A549 (cell line): Measurements from ENCODE around the gene SLC7A10. TPM values are rescaled to one million over a fixed set of nuclear protein-coding genes. Genes with fewer than 3 reads are reported as not detected.

Experiments
- ATAC-seq, 2 experiments: fragments of 200-7000 bp in 1 of 2; fragments of >200 bp in 1 of 2; cut with Nextera tagmentation in 1 of 2; cut with Tn5 transposase in 1 of 2; 3 replicates each; pipeline versions ENCODE4 v1.8.0 to v1.9.1; 2018 to 2020; ENCODE audit warnings: mild to moderate bottlenecking in 1 of 2, moderate library complexity in 1 of 2
- CTCF ChIA-PET: fragments of 300-600 bp; sonication (Branson Sonifier 250); formaldehyde crosslinking; extraction: SDS; loops from one replicate; lab custom pipeline; 2021; ENCODE audit warnings: antibody characterized with exemption, inconsistent platforms; lab: Yijun Ruan, JAX
- POLR2A ChIA-PET: fragments of 350-600 bp; formaldehyde crosslinking; extraction: SDS; loops from one replicate; lab custom pipeline; 2021; ENCODE audit warnings: antibody characterized with exemption, inconsistent platforms; lab: Yijun Ruan, JAX
- DNase-seq, 2 experiments: peaks; one replicate each; pipeline versions ENCODE4 v3.0.0 to v3.0.0-alpha.2; 2011 to 2016; ENCODE audit warnings: low read depth in 1 of 2, low spot score in 1 of 2
- FAIRE-seq: peaks from 2 replicates; lab custom pipeline; 2011; peaks lifted over from hg19 to GRCh38; lab: Jason Lieb, UNC
- H3K27ac ChIP-seq, 2 experiments: fragments of >200 bp; sonication (Bioruptor Twin); formaldehyde crosslinking; 3 replicates each; pipeline ENCODE4 v1.5.1; 2016 to 2017
- H3K4me1 ChIP-seq: fragments of >200 bp; sonication (Bioruptor Twin); formaldehyde crosslinking; 3 replicates; pipeline ENCODE4 v1.6.1; 2016
- H3K4me2 ChIP-seq: fragments of >200 bp; sonication (Bioruptor Twin); formaldehyde crosslinking; 3 replicates; pipeline ENCODE4 v1.6.1; 2016
- H3K4me3 ChIP-seq: fragments of >200 bp; sonication (Bioruptor Twin); formaldehyde crosslinking; 3 replicates; pipeline ENCODE4 v1.5.1; 2016
- H3K9me3 ChIP-seq: fragments of >200 bp; sonication (Bioruptor Twin); formaldehyde crosslinking; 3 replicates; pipeline ENCODE4 v1.6.1; 2016
- CBX8 ChIP-seq: fragments of 200-600 bp; sonication (generic); IDR thresholded peaks from 2 replicates; pipeline ENCODE4 v1.6.1; 2016
- CEBPB ChIP-seq, 2 experiments: fragments of >200 bp in 1 of 2; sonication (Bioruptor Twin) in 1 of 2; formaldehyde crosslinking in 1 of 2; IDR thresholded peaks; 2 replicates each; pipeline ENCODE4 v1.6.1; 2012 to 2016
- CTCF ChIP-seq: fragments of >200 bp; sonication (Bioruptor Twin); formaldehyde crosslinking; IDR thresholded peaks from 3 replicates; pipeline ENCODE4 v1.5.1; 2016
- E2F6 ChIP-seq: IDR thresholded peaks from 2 replicates; pipeline ENCODE4 v1.6.1; 2012; ENCODE audit warnings: low read depth, borderline replicate concordance
- EHF ChIP-seq: fragments of 250-450 bp; sonication (Bioruptor Pico); IDR thresholded peaks from 2 replicates; pipeline ENCODE4 v1.5.0; 2020; ENCODE audit warnings: mild to moderate bottlenecking
- ESRRA ChIP-seq: fragments of 150-350 bp; IDR thresholded peaks from 2 replicates; pipeline ENCODE4 v1.6.1; 2014; ENCODE audit warnings: mild to moderate bottlenecking, low read length, borderline replicate concordance
- FOXS1 ChIP-seq: fragments of 250-450 bp; sonication (Bioruptor Pico); IDR thresholded peaks from 2 replicates; pipeline ENCODE4 v1.5.0; 2020; ENCODE audit warnings: mild to moderate bottlenecking, moderate library complexity
- HDAC2 ChIP-seq: fragments of 200-600 bp; sonication (generic); IDR thresholded peaks from 2 replicates; pipeline ENCODE4 v1.6.1; 2016
- HOXA7 ChIP-seq: fragments of 250-450 bp; sonication (Bioruptor Pico); IDR thresholded peaks from 2 replicates; pipeline ENCODE4 v1.5.0; 2020; ENCODE audit warnings: mild to moderate bottlenecking, moderate library complexity
- JUN ChIP-seq, 2 experiments: fragments of >200 bp; sonication (Bioruptor Twin); formaldehyde crosslinking; IDR thresholded peaks; 2 replicates in 1 of 2; 3 replicates in 1 of 2; pipeline ENCODE4 v1.6.1; 2016 to 2017
- JUNB ChIP-seq: fragments of >200 bp; sonication (Bioruptor Twin); formaldehyde crosslinking; IDR thresholded peaks from 2 replicates; pipeline ENCODE4 v1.6.1; 2016
- KDM5A ChIP-seq: fragments of 200-600 bp; sonication (generic); IDR thresholded peaks from 2 replicates; pipeline ENCODE4 v1.6.1; 2016; ENCODE audit warnings: antibody characterized with exemption, mild to moderate bottlenecking
- MAFK ChIP-seq: fragments of 450-650 bp; IDR thresholded peaks from 2 replicates; pipeline ENCODE4 v1.6.1; 2014; ENCODE audit not compliant: partially characterized antibody
- PBX3 ChIP-seq: IDR thresholded peaks from 2 replicates; pipeline ENCODE4 v1.6.1; 2012
- POLR2A ChIP-seq: IDR thresholded peaks from 2 replicates; pipeline ENCODE4 v1.6.1; 2012; ENCODE audit warnings: mild to moderate bottlenecking, low read length
- POLR2AphosphoS2 ChIP-seq: conservative IDR thresholded peaks from 2 replicates; pipeline ENCODE4 v1.6.1; 2012; ENCODE audit warnings: low read length, improper control_type of control experiment, inconsistent platforms
- RAD21 ChIP-seq, 2 experiments: fragments of >200 bp in 1 of 2; sonication (Bioruptor Twin) in 1 of 2; formaldehyde crosslinking in 1 of 2; IDR thresholded peaks in 1 of 2; conservative IDR thresholded peaks in 1 of 2; 2 replicates in 1 of 2; 3 replicates in 1 of 2; pipeline ENCODE4 v1.6.1; 2012 to 2018; ENCODE audit warnings: inconsistent platforms in 1 of 2
- REST ChIP-seq: fragments of 200-600 bp; sonication (generic); IDR thresholded peaks from 2 replicates; pipeline ENCODE4 v1.6.1; 2016; ENCODE audit warnings: antibody characterized with exemption, mild to moderate bottlenecking, moderate library complexity
- RNF2 ChIP-seq: fragments of 200-600 bp; sonication (generic); IDR thresholded peaks from 2 replicates; pipeline ENCODE4 v1.6.1; 2016; ENCODE audit warnings: low read depth, mild to moderate bottlenecking, antibody characterized with exemption, moderate library complexity, borderline replicate concordance
- SREBF2 ChIP-seq: fragments of 450-650 bp; IDR thresholded peaks from 2 replicates; pipeline ENCODE4 v1.6.1; 2014; ENCODE audit warnings: mild to moderate bottlenecking, moderate library complexity
- TFCP2L1 ChIP-seq: fragments of 250-450 bp; sonication (Bioruptor Pico); IDR thresholded peaks from 2 replicates; pipeline ENCODE4 v1.5.0; 2021; ENCODE audit warnings: mild to moderate bottlenecking
- ZC3H11A ChIP-seq: fragments of 450-650 bp; IDR thresholded peaks from 2 replicates; pipeline ENCODE4 v1.6.1; 2014; ENCODE audit warnings: antibody characterized with exemption, mild to moderate bottlenecking
- WGBS: methylation state at CpG from one replicate; pipeline ENCODE4 v1.1.6; 2017; ENCODE audit errors: missing lambda C conversion rate; 5-methylcytosine and 5-hydroxymethylcytosine counted together
- polyA plus RNA-seq, 4 experiments: library from polyadenylated mRNA; depleted of rRNA in 3 of 4; stranded (reverse); fragments of >200 nt; fragmentation: RNase III in 1 of 4; extraction: RNeasy Plus Mini Kit Qiagen cat#74134 plus additional on column Dnase treatment in 1 of 4; gene quantifications; 2 replicates in 3 of 4; 3 replicates in 1 of 4; pipeline ENCODE4 v1.2.3, GENCODE V29; 2011 to 2017

Gene SLC7A10
- polyA plus RNA-seq, 2 of the 4 experiments (the other 2 are of a cell fraction): 0.05 to 0.26 TPM

GRCh38 chr19:33208904-33209849 lies 16.5 kb downstream of the SLC7A10 start (continued):
- TF ChIP-seq E2F6: no peak
- TF ChIP-seq, all 56 proteins: peak for 0

- no peak overlapping the region for H3K4me3 ChIP-seq
- 81% methylated on average over 11 of the region's 11 CpGs for WGBS
- DNase-seq (no peak), FAIRE-seq (peak; percentile 7)
- no peak overlapping the region for H3K27ac ChIP-seq
- H3K4me2 ChIP-seq: no peak overlapping the region
- no peak for TF ChIP-seq JUNB
- TF ChIP-seq CTCF: no peak
- TF ChIP-seq ZC3H11A: no peak
- TF ChIP-seq EHF (CRISPR knock-in tag): no peak
- no peak for TF ChIP-seq HOXA7
- no peak for TF ChIP-seq TFCP2L1 (CRISPR knock-in tag)
- TF ChIP-seq FOXS1: no peak
- no peak for TF ChIP-seq KDM5A
- TF ChIP-seq PBX3: no peak
- TF ChIP-seq POLR2AphosphoS2: no peak
- TF ChIP-seq CBX8: no peak
- no peak for TF ChIP-seq JUN (IDR thresholded peaks at IDR 0.05)
- TF ChIP-seq, all 56 proteins: peak for 0
- Histone ChIP-seq H3K4me1 (no peaks in the 10 kb centered on the region), H3K9me3 (no peaks in the 10 kb centered on the region)
- ATAC-seq: no peak
- CTCF ChIA-PET: interaction anchor here (0.7 to 7.5 kb wide), 11 partner anchors 11 to 587 kb away, joined by 3 to 44 read pairs (median 5); no protein-coding TSS in a partner anchor
- POLR2A ChIA-PET: interaction anchor here (0.6 kb wide), 1 partner anchor 94 kb away, joined by 3 read pairs; the partner anchor contains the start of gene CEBPA
Measured at GRCh38 chr19:33208371-33208895, 17.2 kb downstream of the SLC7A10 start.

GRCh38 chr19:33207903-33208302 lies 17.7 kb downstream of the SLC7A10 start:
- 92% methylated on average over 9 of the region's 9 CpGs for WGBS
- TF ChIP-seq RAD21 (conservative IDR thresholded peaks at IDR 0.05 in 1 of 2, IDR thresholded peaks at IDR 0.05 in 1 of 2) (no peak), RNF2 (no peak), REST (no peak), E2F6 (no peak), CEBPB (IDR thresholded peaks at IDR 0.05) (no peak), EHF (CRISPR knock-in tag) (no peak), JUN (IDR thresholded peaks at IDR 0.05) (no peak), ESRRA (no peak), MAFK (no peak), CTCF (no peak), SREBF2 (no peak), POLR2A (no peak), HDAC2 (no peak), CBX8 (no peak)

More at GRCh38 chr19:33207903-33208302, 17.7 kb downstream of the SLC7A10 start:
- no peaks in the 10 kb centered on the region for H3K9me3 ChIP-seq
- no peak overlapping the region for H3K4me3 ChIP-seq
- no peak for DNase-seq
- no peak; a peak in 1 of 6 replicates for ATAC-seq
- POLR2A ChIA-PET: interaction anchor here (0.6 kb wide), 1 partner anchor 95 kb away, joined by 3 read pairs; the partner anchor contains the start of gene CEBPA
- FAIRE-seq: no peak
- no peak overlapping the region for H3K4me2 ChIP-seq
- no peak overlapping the region for H3K27ac ChIP-seq
- CTCF ChIA-PET: interaction anchor here (0.5 to 7.5 kb wide), 10 partner anchors 10 to 587 kb away, joined by 3 to 44 read pairs (median 4); no protein-coding TSS in a partner anchor
- no peaks in the 10 kb centered on the region for H3K4me1 ChIP-seq
